Measurements from ENCODE around the gene DNAJC3.
"Not testable (repeated sequence)": the region's sequence is repeated elsewhere in the genome, so short reads cannot be mapped to it uniquely, and the experiment has no call there.

The DNAJC3 gene

DNA sequence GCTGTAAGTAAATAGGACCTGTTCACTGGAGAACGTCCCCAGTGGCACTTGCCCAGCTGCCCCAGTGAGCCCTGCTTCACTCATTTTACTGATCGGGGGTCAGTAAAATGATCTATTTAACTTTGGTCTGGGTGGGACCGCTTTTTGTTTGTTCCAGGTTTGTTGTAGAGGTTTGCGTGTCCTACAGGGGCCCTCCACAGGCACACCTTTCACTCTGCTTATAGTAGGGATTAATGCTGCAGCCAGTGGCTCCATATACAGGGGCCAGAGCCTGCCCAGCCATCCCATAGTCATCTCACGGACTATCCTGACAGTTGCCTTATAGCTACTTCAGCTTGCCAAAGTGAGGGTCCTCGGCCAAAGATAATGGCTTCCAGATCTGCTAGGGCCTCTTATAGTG is 104.1 kb downstream of the DNAJC3 start:
- DNase-seq (ENCODE audit: low read depth): no peak

DNA sequence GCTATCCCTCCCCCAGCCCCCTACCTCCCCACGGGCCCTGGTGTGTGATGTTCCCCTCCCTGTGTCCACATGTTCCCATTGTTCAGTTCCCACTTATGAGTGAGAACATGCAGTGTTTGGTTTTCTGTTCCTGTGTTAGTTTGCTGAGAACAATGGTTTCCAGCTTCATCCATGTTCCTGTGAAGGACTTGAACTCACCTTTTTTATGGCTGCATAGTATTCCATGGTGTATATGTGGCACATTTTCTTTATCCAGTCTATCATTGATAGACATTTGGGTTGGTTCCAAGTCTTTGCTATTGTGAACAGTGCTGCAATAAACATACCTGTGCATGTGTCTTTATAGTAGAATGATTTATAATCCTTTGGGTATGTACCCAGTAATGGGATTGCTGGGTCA is 105.0 kb downstream of the DNAJC3 start:
- DNase-seq (ENCODE audit: low read depth): not testable (repeated sequence)

- no peak for DNase-seq (ENCODE audit: low read depth)
Measured at GRCh38 chr13:95783747-95784146, 106.8 kb downstream of the DNAJC3 start.

DNA sequence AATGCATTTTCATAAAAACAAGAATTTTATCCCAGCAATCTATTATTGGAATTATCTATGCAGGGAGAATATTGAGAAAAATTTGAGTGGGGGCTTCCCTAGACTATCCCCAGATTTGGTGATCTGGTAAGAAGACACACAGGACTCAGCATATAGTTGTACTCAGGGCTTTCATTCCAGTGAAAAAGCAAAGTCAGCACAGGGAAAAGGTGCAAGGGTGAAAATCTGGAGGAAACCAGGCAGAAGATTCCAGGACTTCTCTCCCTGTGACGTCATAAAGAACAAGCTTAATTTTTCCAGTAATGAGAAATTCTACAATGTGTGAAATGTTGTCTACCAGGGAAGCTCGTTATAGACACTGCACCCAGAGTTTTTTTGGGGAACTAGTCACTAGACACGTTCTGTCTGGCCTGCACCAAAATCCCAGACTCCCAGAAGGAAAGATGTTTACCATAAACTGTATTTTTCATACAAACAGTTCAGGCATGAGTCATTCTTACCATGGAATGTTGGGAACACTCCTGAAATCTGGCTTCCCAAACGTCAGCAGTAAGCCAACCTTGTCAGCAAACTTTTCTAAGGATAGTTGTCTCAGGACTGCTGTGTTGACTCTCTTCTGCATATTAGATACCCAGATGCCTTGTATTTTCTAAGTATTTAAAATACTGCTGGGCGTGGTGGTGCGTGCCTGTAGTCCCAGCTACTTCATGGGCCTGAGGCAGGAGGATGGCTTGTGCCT is 107.4 kb downstream of the DNAJC3 start:
- peak; percentile 91 for DNase-seq (ENCODE audit: low read depth)

DNA sequence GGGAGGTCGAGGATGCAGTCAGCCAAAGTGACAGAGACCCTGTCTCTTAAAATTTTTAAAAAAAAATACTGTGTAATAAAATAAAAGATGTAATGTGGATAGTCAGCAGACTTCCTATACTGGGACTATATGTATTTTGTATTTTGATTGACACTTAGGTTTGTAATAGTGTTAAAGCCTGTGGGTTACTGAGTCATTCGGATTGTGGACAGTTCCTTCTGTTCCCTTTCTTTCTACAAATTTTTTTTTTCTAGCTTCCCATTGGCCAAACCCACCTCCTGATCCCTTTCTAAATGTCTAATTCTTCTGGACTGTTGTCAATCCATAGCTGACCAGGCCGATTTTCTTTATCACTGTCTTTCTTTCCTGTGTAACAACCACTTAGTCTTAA is 108.0 kb downstream of the DNAJC3 start:
- DNase-seq (ENCODE audit: low read depth): peak; percentile 75

- peak; percentile 59 for DNase-seq (ENCODE audit: low read depth)
Measured at GRCh38 chr13:95787356-95788099, 110.6 kb downstream of the DNAJC3 start.

GRCh38 chr13:95788100-95788463 is 111.1 kb downstream of the DNAJC3 start:
- DNase-seq (ENCODE audit: low read depth): no peak

DNA sequence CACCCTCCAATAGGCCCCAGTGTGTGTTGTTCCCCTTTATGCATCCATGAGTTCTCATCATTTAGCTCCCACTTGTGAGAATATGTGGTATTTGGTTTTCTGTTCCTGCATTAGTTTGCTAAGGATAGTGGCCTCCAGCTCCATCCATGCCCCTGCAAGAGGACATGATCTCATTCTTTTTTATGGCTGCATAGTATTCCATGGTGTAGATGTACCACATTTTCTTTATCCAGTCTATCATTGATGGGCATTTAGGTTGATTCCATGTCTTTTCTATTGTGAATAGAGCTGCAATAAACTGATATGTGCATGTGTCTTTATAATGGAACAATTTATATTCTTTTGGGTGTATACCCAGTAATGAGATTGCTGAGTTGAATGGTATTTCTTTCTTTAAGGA is 112.4 kb downstream of the DNAJC3 start:
- DNase-seq (ENCODE audit: low read depth): not testable (repeated sequence)

DNA sequence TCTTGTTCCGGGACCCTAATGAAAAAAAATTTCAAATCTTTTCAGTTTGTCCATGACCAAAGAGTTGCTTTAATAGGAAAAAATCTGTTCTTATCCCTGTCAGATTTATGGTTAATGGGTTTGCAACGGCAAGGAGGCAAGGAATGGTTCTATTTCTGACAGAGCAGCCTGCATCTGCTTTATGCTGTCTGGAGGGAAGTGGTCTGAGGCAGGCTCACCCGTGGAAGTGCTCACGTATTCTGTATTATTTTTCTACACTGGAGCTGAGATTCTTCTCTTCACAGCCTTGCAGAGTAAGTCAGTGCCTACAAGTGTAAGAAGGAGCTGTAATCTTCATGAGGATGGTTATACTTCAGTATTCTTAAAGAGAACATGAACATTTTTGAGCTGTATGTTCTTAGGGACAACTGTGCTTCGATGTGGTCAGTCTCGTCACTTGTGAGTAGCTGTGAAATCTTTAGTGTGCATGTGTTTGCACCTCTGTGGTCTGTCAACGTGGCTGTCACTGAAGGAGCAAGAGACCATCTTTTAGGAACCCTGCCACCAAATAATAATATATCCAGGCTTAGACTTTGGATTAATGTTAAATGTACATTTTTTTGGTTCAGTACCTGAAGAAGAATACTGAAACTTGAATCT is 114.3 kb downstream of the DNAJC3 start:
- no peak for DNase-seq (ENCODE audit: low read depth)

DNA sequence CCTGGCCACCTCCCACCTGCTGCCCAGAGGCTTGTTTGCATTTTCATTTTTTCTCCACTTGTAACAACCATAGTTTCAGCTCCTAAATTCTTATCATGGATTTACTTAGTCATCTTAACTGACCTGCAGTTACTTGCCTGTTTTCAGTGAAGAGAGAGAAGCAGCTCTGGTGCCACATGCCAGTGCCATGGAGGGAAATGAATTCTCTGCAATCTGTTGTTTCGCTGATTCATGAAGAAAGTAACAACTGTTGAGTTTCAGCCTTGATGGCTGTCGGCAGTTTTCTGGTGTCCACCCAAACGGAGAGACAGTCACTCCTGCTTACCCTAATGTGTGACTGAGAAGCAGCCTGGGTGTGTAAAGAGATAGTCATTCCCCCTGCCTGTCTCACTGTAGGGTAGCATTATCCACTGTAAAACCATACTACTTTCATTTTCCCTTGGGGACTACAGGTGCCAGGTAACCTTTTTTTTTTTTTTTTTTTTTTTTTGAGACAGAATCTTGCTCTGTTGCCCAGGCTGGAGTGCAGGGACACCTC is 116.1 kb downstream of the DNAJC3 start:
- peak; percentile 61 for DNase-seq (ENCODE audit: low read depth)

DNA sequence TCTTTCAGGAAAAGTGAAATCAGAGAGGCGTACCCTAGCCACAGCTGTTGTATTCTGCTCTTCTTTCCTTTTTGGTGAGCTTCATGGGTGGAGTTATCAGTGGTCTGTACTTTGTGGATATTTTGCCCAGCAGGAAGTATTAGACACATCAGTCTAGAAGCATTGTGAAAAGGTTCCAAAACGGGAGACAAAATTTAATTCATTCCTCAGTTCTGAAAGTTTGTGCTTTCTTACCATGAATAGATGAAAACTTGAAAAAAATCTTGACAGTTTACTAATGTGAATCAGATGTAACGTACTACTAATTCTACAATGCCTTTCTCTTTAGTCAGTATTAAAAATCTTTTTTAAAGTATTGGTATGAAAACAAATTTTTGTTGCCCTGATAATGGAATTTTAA is 116.8 kb downstream of the DNAJC3 start:
- no peak for DNase-seq (ENCODE audit: low read depth)

- DNase-seq (ENCODE audit: low read depth): peak; percentile 63
Measured at GRCh38 chr13:95797016-95797415, 120.1 kb downstream of the DNAJC3 start.

DNA sequence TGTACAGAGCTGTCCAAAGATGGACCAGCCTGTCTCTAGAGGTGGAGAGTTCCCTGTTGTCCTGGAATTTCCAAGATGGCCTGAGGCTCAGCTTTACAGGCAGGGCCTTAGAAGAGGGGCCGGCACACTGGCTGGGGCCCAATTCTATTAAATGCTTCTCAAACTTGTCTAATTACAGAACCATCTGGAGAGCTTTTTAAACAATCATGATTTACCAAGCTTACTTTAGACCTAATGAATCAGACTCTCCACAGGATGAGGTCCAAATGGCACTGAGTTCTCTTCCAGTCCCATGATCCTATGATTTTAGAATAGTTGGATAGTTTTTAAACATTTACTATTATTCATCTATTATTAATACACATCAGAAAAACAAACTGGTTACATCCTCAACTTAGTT is 123.5 kb downstream of the DNAJC3 start:
- DNase-seq (ENCODE audit: low read depth): no peak

GRCh38 chr13:95801825-95802224 is 124.9 kb downstream of the DNAJC3 start:
- DNase-seq (ENCODE audit: low read depth): no peak

DNA sequence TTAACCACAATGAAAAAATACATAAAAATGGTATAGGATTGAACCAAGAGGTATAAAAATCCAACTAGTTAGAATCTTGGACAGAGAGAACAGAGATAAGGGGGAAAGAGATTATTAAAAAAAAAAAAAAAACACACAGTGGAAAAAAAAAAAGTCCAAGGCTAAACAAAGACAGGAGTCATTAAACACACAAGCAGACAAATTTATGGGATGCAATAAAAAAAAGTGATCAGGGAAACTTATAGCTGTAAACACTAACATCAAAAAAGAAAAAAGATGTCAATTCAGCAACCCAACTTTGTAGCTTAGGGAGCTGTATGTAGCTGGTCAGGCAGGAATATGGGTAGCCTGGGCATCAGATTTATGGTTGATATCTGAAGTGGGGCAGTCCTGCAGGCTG is 129.0 kb downstream of the DNAJC3 start:
- no peak for DNase-seq (ENCODE audit: low read depth)

DNA sequence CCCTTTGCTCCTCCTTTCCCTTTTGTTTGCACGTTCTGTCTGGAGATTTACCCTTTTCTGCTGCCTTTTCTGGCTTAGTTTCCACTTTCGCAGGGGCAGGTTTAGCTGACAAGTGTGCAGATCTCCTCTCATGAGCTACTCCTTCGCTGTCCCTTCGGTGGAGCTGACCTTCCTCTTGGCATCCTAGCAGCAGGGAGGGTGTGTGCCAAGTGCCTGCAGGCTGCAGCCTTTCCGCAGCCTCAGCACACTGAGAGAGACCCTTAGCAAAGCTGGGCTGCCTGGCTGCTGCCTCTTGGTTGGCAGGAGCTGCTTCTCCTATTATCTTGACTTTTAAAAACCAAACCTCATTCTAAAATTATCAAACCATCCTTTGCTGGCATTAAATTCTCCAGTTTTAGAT is 132.5 kb downstream of the DNAJC3 start:
- no peak for DNase-seq (ENCODE audit: low read depth)

- no peak for DNase-seq (ENCODE audit: low read depth)
Measured at GRCh38 chr13:95813139-95813538, 136.2 kb downstream of the DNAJC3 start.

GRCh38 chr13:95814495-95814894 is 137.6 kb downstream of the DNAJC3 start:
- no peak for DNase-seq (ENCODE audit: low read depth)

DNA sequence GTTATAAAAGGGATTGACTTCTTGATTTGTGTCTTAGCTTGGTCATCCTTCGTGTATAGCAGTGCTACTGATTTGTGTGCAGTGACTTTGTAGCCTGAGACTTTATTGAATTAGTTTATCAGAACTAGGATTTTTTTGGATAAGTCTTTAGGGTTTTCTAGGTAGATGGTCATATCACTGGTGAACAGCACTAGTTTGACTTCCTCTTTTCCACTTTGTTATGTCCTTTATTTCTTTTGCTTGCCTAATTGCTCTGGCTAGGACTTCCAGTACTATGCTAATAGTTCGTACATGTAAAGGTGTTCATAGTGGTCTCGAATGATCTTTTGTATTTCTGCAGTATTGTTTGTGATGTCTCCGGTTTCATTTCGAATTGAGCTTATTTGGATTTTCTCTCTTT is 145.4 kb downstream of the DNAJC3 start:
- DNase-seq (ENCODE audit: low read depth): no peak

DNA sequence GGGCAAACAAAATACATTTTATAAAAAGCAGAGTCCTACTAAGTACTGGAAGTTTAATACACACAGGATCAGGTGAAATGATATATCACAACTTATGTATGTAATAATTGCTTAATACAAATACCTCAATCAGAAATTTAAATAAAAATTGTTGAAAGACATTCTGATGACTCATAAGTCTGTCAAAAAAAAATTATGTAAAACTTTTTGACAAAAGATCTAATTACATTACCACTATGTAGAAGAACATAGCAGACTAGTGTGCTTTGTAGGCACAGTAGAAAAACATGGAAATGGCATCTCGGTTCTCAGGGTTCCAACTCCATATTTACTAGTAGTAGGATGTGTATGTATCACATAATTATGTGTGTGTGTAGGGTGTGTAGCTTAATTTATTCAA is 156.2 kb downstream of the DNAJC3 start:
- no peak for DNase-seq (ENCODE audit: low read depth)

DNA sequence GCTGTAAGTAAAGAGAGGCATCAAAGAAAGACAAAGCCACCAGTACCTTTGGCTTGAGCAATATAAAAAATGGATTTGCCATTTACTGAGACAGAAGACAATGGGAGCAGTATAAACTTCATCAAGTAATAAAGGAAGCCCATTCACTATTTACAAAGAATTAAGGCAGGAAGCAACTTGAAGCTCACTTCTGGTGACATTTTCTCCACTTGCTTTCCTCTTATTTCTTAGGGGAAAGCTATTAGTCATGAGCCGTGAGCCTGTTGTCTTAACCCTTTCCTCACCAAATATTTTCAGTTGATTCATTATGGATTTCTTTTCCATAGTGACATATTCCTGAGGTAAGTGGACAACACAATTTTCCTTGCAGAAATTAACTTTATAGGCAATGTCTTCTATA is 156.8 kb downstream of the DNAJC3 start:
- DNase-seq (ENCODE audit: low read depth): peak; percentile 19

GRCh38 chr13:95834134-95834765 is 157.3 kb downstream of the DNAJC3 start:
- peak; percentile 48 for DNase-seq (ENCODE audit: low read depth)

GRCh38 chr13:95841894-95842293 is 165.0 kb downstream of the DNAJC3 start:
- no peak for DNase-seq (ENCODE audit: low read depth)

Data from amniotic epithelial cell (primary cell).